Measurements from ENCODE around the gene ASTN2.

DNA sequence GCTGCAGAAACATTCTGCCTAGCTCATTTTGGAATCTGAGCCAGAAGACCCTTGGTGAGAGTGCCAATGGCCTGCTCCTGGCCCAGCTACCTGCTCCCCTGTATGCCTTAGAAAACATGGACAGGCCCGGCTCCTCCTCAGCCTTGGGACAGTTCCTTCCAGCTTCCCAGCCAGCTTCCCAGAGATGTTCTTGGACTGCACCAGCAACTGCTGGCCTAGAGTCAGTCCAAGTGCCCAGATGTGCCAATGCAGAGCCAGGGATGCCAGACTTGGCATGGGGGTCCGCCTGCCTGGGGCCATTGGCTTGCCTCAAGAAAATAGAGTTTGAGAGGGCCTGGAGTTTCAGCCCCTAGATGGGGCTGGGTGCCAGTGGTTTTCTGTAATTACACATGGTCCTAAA, 870.0 kb downstream of the ASTN2 start:
- TF ChIP-seq, protein P1, sequence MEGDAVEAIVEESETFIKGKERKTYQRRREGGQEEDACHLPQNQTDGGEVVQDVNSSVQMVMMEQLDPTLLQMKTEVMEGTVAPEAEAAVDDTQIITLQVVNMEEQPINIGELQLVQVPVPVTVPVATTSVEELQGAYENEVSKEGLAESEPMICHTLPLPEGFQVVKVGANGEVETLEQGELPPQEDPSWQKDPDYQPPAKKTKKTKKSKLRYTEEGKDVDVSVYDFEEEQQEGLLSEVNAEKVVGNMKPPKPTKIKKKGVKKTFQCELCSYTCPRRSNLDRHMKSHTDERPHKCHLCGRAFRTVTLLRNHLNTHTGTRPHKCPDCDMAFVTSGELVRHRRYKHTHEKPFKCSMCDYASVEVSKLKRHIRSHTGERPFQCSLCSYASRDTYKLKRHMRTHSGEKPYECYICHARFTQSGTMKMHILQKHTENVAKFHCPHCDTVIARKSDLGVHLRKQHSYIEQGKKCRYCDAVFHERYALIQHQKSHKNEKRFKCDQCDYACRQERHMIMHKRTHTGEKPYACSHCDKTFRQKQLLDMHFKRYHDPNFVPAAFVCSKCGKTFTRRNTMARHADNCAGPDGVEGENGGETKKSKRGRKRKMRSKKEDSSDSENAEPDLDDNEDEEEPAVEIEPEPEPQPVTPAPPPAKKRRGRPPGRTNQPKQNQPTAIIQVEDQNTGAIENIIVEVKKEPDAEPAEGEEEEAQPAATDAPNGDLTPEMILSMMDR (IDR thresholded peaks at IDR 0.05; ENCODE audit: low read length), result no peak
- TF ChIP-seq EZH2 (optimal IDR thresholded peaks at IDR 0.05; ENCODE audit: low read depth, low read length), result no peak
- TF ChIP-seq EZH2phosphoT487 (IDR thresholded peaks at IDR 0.05; ENCODE audit: low read length), result no peak

Measured in MM.1S (cell line).